ENCODE results near the gene LPIN3.

DNA sequence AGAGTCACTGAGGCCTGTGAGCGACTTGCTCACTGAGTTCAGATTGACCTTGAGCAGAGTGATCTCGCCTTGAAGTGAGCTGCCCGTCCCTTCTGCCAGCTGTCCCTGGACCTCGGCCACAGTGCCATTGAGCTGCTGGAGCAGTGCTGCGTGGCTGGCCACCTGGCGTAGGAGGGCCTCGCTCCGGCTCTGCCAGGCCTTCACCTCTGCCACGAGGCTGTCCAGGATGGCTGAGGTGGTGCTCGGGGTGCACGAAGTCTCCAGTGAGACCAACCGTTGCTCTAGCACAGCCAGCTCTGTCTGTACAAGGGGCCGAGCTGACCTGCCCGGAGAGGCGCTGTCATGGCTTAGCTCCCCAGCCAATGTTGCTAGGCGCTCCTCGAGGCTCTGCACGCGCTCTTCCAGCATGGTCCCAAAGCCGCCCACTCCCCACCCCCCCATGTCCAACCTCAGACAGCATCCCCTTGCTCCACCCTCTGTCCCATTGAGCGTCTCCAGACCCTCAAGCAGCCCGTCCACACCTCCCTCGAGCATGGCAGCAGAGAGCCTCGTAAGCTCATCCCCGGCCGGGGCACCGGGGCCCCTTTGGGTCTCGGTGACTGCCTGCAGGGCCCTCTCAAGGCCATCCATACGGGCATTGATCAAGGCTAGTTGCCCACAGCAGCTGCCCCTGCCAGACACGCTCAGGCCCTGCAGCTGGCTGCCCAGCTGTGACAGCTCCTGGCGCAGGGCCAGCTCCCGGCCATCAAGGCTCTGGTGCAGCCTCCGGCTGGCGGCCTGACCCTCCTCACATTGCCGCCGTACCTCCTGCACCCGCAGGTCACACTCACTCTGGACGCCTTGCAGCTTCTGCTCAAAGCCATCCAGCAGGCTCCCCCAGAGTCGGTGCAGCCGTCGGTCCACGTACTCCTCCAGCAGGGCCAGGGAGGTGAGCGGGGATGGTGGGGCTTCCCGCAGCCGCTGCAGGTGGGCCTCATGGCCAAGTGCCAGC lies 21.4 kb downstream of the LPIN3 start:
- no peak for TF ChIP-seq EP300 (IDR thresholded peaks at IDR 0.05; ENCODE audit: borderline replicate concordance)
- TF ChIP-seq ZBTB7A (IDR thresholded peaks at IDR 0.05; ENCODE audit: low read depth) = no peak
- TF ChIP-seq, protein P1, sequence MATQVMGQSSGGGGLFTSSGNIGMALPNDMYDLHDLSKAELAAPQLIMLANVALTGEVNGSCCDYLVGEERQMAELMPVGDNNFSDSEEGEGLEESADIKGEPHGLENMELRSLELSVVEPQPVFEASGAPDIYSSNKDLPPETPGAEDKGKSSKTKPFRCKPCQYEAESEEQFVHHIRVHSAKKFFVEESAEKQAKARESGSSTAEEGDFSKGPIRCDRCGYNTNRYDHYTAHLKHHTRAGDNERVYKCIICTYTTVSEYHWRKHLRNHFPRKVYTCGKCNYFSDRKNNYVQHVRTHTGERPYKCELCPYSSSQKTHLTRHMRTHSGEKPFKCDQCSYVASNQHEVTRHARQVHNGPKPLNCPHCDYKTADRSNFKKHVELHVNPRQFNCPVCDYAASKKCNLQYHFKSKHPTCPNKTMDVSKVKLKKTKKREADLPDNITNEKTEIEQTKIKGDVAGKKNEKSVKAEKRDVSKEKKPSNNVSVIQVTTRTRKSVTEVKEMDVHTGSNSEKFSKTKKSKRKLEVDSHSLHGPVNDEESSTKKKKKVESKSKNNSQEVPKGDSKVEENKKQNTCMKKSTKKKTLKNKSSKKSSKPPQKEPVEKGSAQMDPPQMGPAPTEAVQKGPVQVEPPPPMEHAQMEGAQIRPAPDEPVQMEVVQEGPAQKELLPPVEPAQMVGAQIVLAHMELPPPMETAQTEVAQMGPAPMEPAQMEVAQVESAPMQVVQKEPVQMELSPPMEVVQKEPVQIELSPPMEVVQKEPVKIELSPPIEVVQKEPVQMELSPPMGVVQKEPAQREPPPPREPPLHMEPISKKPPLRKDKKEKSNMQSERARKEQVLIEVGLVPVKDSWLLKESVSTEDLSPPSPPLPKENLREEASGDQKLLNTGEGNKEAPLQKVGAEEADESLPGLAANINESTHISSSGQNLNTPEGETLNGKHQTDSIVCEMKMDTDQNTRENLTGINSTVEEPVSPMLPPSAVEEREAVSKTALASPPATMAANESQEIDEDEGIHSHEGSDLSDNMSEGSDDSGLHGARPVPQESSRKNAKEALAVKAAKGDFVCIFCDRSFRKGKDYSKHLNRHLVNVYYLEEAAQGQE (IDR thresholded peaks at IDR 0.05; ENCODE audit: low read depth) = no peak
- TF ChIP-seq, protein P2, sequence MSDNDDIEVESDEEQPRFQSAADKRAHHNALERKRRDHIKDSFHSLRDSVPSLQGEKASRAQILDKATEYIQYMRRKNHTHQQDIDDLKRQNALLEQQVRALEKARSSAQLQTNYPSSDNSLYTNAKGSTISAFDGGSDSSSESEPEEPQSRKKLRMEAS (IDR thresholded peaks at IDR 0.05) = no peak
- no peak for TF ChIP-seq CREB1 (IDR thresholded peaks at IDR 0.05; ENCODE audit: low read depth)
- no peak for TF ChIP-seq TEAD4 (IDR thresholded peaks at IDR 0.05)
- TF ChIP-seq RAD21 (IDR thresholded peaks at IDR 0.05; ENCODE audit: low read depth) = no peak
- no peak for TF ChIP-seq TAF1 (IDR thresholded peaks at IDR 0.05; ENCODE audit: low read depth)
